Activated naive CD4-positive, alpha-beta T cell treated with anti-CD3 and anti-CD28 coated beads, Interleukin-2, amount 50 U/mL, for 24 hours (primary cell): ENCODE results near the gene CD2AP.

ENCODE experiments used
- H3K27ac Mint-ChIP-seq: one replicate; pipeline ENCODE4 v1.8.0; 2021; ENCODE audit warnings: mild to moderate bottlenecking, mixed read lengths
- H3K27me3 Mint-ChIP-seq: one replicate; pipeline ENCODE4 v1.8.0; 2021; ENCODE audit warnings: mixed read lengths
- H3K36me3 Mint-ChIP-seq: one replicate; pipeline ENCODE4 v1.8.0; 2021; ENCODE audit warnings: mixed read lengths
- H3K4me1 Mint-ChIP-seq: one replicate; pipeline ENCODE4 v1.8.0; 2021; ENCODE audit warnings: mixed read lengths
- H3K4me3 Mint-ChIP-seq: one replicate; pipeline ENCODE4 v1.8.0; 2021; ENCODE audit warnings: mild to moderate bottlenecking, mixed read lengths
- H3K9me3 Mint-ChIP-seq: one replicate; pipeline ENCODE4 v1.8.0; 2021; ENCODE audit warnings: mixed read lengths

The CD2AP gene

GRCh38 chr6:47452899-47453298, 24.7 kb upstream of the CD2AP start:
- no peaks in the 10 kb centered on the region for H3K9me3 Mint-ChIP-seq
- H3K4me3 Mint-ChIP-seq, result no peak overlapping the region
- no peaks in the 10 kb centered on the region for H3K27me3 Mint-ChIP-seq
- no peaks in the 10 kb centered on the region for H3K4me1 Mint-ChIP-seq
- H3K36me3 Mint-ChIP-seq, result no peaks in the 10 kb centered on the region
- H3K27ac Mint-ChIP-seq, result no peak overlapping the region

DNA sequence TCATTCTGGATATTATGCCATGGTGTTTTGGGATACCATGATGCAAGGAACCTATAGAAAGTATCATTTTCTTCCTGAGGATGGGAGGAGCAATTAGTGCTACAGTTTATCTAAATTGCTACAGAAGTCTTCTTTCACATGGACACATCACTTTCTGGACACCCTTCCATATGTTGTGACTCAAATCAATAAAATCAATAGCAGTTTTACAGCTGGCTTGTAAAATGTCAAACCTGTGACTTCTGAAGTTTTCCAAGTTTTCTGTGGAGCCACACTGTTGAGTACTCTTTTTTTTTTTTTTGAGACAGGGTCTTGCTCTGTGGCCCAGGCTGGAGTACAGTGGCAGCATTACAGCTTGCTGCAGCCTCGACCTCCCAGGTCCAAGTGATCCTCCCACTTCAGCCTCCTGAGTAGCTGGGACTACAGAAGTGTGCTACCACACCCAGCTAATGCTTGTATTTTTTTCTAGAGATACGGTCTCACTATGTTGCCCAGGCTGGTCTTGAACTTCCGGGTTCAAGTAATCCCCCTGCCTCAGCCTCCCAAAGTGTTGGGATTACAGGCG, 24.1 kb upstream of the CD2AP start:
- Mint-ChIP-seq H3K27ac (no peak overlapping the region), H3K4me1 (no peaks in the 10 kb centered on the region), H3K36me3 (no peaks in the 10 kb centered on the region), H3K9me3 (no peaks in the 10 kb centered on the region), H3K27me3 (no peaks in the 10 kb centered on the region), H3K4me3 (no peak overlapping the region)

- Mint-ChIP-seq H3K4me1 (no peaks in the 10 kb centered on the region), H3K27ac (no peak overlapping the region), H3K9me3 (no peaks in the 10 kb centered on the region), H3K4me3 (no peak overlapping the region), H3K27me3 (no peaks in the 10 kb centered on the region), H3K36me3 (no peaks in the 10 kb centered on the region)
Measured at GRCh38 chr6:47454713-47455396, 22.7 kb upstream of the CD2AP start.

GRCh38 chr6:47455533-47456209, 21.9 kb upstream of the CD2AP start:
- Mint-ChIP-seq H3K9me3 (no peaks in the 10 kb centered on the region), H3K36me3 (no peaks in the 10 kb centered on the region), H3K4me3 (no peak overlapping the region), H3K27me3 (no peaks in the 10 kb centered on the region), H3K4me1 (no peaks in the 10 kb centered on the region), H3K27ac (no peak overlapping the region)

- H3K27ac Mint-ChIP-seq, result no peak overlapping the region
- no peaks in the 10 kb centered on the region for H3K36me3 Mint-ChIP-seq
- no peaks in the 10 kb centered on the region for H3K9me3 Mint-ChIP-seq
- H3K27me3 Mint-ChIP-seq, result peaks cover 2% of the 10 kb centered on the region
- no peaks in the 10 kb centered on the region for H3K4me1 Mint-ChIP-seq
- H3K4me3 Mint-ChIP-seq, result no peak overlapping the region
Measured at GRCh38 chr6:47456536-47456975, 21.0 kb upstream of the CD2AP start.

DNA sequence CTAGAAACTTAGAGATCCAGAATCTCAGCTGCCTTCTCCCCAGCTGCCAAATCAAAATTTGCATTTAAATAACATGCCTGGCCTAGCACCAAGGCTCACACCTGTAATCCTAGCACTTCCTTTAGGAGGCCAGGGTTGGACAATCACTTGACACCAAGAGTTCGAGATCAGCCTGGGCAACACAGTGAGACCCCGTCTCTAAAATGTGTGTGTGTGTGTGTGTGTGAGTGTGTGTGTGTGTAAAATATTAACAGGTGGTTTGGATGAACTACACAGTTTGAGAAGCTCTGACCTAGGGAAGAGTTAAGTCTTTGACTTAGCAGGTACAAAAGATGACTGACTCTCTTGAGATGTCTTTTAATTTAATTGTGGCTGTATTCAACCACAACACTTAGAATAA, 20.2 kb upstream of the CD2AP start:
- Mint-ChIP-seq H3K36me3 (no peaks in the 10 kb centered on the region), H3K4me3 (no peak overlapping the region), H3K9me3 (no peaks in the 10 kb centered on the region), H3K27ac (no peak overlapping the region), H3K4me1 (no peaks in the 10 kb centered on the region), H3K27me3 (peaks cover 2% of the 10 kb centered on the region)

DNA sequence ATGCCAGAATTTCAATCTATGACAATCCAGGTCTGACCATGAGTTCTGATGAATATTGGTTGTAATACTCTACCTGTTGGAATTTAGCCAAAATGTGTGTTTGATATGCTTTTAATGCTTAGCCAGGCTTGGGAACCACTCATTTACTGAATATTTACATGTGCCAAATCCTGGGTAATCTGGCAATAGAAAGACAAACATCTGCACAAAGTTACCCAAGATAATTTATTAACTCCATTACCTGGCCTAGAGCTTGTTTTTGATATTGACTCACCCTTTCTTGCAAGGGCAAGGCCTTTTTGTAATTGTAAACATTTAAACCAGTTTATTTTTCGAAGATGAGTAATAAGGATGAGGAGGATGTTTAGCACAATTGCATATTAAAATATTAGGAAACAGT, 13.5 kb upstream of the CD2AP start:
- peaks cover 5% of the 10 kb centered on the region for H3K27me3 Mint-ChIP-seq
- no peak overlapping the region for H3K4me3 Mint-ChIP-seq
- H3K4me1 Mint-ChIP-seq, result no peaks in the 10 kb centered on the region
- no peaks in the 10 kb centered on the region for H3K9me3 Mint-ChIP-seq
- H3K36me3 Mint-ChIP-seq, result no peaks in the 10 kb centered on the region
- H3K27ac Mint-ChIP-seq, result no peak overlapping the region

DNA sequence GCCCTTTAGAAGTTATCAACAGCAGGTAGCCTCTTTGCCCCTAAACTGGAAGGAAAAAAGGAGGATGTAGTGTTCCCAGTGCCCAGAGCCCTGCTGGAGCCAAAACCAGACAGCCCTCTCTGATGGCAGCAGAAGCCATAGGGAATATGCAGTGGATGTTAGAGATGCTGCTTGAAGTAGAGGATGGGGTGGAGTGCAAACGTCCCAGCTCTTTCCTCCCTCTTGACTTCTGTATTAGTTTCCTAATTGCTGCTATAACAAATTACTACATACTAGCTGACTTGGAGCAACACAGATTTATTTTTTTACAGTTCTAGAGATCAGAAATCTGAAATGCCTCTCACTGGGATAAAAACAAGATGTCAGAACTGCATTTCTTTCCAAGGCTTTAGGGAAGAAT, 12.5 kb upstream of the CD2AP start:
- Mint-ChIP-seq H3K9me3 (no peaks in the 10 kb centered on the region), H3K4me1 (no peaks in the 10 kb centered on the region), H3K27me3 (peaks cover 5% of the 10 kb centered on the region), H3K27ac (no peak overlapping the region), H3K36me3 (no peaks in the 10 kb centered on the region), H3K4me3 (no peak overlapping the region)

DNA sequence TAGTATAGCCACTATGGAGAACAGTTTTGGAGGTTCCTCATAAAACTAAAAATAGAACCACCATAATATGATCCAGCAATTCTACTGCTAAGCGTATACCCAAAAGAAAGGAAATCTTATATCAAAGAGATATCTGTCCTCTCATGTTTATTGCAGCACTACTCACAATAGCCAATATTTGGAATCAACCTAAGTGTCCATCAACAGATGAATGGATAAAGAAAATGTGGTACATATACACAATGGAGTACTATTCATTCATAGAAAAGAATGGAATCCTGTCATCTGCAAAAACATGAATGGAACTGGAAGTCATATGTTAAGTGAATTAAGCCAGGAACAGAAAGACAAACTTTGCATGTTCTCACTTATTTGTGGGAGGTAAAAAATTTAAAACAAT, 5.7 kb upstream of the CD2AP start:
- H3K36me3 Mint-ChIP-seq, result no peaks in the 10 kb centered on the region
- no peaks in the 10 kb centered on the region for H3K27me3 Mint-ChIP-seq
- H3K9me3 Mint-ChIP-seq, result no peaks in the 10 kb centered on the region
- H3K4me1 Mint-ChIP-seq, result peaks cover 7% of the 10 kb centered on the region
- no peak overlapping the region for H3K4me3 Mint-ChIP-seq
- no peak overlapping the region for H3K27ac Mint-ChIP-seq

GRCh38 chr6:47473791-47474346, 3.7 kb upstream of the CD2AP start:
- Mint-ChIP-seq H3K4me3 (no peak overlapping the region), H3K27ac (no peak overlapping the region), H3K4me1 (peaks cover 19% of the 10 kb centered on the region), H3K9me3 (no peaks in the 10 kb centered on the region), H3K27me3 (no peaks in the 10 kb centered on the region), H3K36me3 (peaks cover 2% of the 10 kb centered on the region)

DNA sequence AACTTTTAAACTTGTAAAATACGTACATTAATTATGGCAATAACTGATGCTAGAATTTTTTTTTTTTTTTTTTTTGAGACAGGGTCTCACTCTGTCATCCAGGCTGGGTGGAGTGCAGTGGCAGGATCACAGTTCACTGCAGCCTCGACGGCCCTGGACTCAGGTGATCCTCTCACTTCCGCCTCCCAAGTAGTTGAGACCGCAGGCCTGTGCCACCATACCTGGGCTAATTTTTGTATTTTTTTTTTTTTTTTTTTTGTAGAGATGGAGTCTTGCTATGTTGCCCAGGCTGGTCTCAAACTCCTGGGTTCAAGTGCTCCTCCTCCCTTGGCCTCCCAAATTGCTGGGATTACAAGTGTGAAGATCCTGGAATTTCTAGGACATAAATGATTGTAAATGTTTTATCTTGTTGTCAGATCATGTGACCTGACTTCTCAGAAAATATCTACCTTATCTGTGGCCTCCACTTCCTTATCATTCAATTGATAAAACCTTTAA, 2.2 kb upstream of the CD2AP start:
- no peak overlapping the region for H3K27ac Mint-ChIP-seq
- peaks cover 2% of the 10 kb centered on the region for H3K36me3 Mint-ChIP-seq
- H3K9me3 Mint-ChIP-seq, result no peaks in the 10 kb centered on the region
- no peaks in the 10 kb centered on the region for H3K27me3 Mint-ChIP-seq
- H3K4me1 Mint-ChIP-seq, result peaks cover 34% of the 10 kb centered on the region
- no peak overlapping the region for H3K4me3 Mint-ChIP-seq

GRCh38 chr6:47476781-47477496, 650 bp upstream of the CD2AP start:
- no peaks in the 10 kb centered on the region for H3K9me3 Mint-ChIP-seq
- peaks cover 2% of the 10 kb centered on the region for H3K36me3 Mint-ChIP-seq
- no peaks in the 10 kb centered on the region for H3K27me3 Mint-ChIP-seq

DNA sequence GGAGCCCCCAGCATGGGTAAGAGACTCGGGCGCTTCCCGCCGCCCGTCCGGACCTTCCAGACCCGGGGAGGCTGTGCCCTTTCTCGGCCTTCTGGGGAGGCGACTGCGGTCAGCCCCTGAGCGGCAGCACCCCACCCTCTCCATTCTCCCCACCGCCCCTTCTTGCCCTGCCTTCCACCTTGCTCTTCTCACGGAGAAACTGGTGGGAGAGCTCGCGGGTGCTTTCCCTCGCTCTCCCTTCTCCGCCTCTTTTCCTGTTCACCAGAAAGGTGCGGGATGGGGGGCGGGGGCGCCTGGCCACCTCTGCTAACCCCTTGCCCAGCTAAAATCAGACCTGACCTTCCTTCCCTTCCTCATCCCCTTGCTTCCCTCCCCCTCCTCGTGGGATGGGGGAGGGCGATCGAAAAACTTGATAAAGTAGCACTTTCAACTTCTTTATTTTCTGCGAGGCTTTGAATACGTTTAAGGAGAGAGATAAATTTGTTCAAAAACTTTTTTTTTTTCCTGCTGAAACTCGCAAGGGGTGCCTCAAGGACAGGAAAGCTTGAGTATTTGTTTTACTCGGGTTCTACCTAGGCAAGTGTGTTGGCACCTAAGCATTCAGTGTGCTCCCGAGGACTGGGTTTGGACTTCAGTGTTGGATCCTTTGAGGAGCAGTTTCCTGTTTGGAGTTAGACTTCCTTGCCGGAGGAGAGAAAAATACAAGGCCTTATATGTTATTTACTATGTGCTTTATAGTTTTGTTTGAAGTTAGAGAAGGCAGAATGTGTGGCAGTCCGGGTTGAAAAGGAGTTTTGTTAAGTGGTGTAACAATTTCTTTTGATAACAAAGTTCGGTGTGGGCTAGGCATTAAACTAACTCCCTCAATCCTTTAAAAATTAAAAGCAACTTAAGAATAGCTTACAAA, 897 bp downstream of the CD2AP start:
- H3K27me3 Mint-ChIP-seq, result no peaks in the 10 kb centered on the region
- peak overlapping the region; percentile 99 for H3K27ac Mint-ChIP-seq
- H3K4me3 Mint-ChIP-seq, result peak overlapping the region; percentile 100
- H3K36me3 Mint-ChIP-seq, result peaks cover 2% of the 10 kb centered on the region
- no peaks in the 10 kb centered on the region for H3K9me3 Mint-ChIP-seq
- H3K4me1 Mint-ChIP-seq, result peaks cover 56% of the 10 kb centered on the region

More at GRCh38 chr6:47476781-47477496, 650 bp upstream of the CD2AP start:
- H3K4me1 Mint-ChIP-seq, result peaks cover 45% of the 10 kb centered on the region
- H3K27ac Mint-ChIP-seq, result peak overlapping the region; percentile 80
- H3K4me3 Mint-ChIP-seq, result peak overlapping the region; percentile 100

DNA sequence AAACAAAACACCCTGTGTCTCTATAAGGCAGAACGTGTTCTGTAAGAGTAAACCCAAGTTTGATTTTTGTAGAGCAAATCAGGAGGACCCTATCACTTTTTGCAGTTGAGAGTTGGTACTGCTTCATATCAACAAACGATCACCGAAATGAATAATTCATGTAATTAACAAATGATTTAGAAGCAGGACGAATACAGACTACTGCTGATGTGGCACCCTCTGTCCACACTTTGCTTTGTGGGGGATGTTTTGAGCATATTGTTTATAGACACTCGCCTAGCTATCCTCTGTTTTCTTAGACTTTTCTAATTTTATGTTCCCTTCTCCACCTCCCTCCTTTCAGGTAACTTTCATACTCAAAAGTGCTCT, 1.5 kb downstream of the CD2AP start:
- Mint-ChIP-seq H3K4me1 (peaks cover 62% of the 10 kb centered on the region), H3K4me3 (peak overlapping the region; percentile 100), H3K27ac (peak overlapping the region; percentile 99), H3K9me3 (no peaks in the 10 kb centered on the region), H3K27me3 (no peaks in the 10 kb centered on the region), H3K36me3 (peaks cover 2% of the 10 kb centered on the region)

- Mint-ChIP-seq H3K9me3 (no peaks in the 10 kb centered on the region), H3K27me3 (no peaks in the 10 kb centered on the region), H3K4me1 (peaks cover 70% of the 10 kb centered on the region), H3K27ac (no peak overlapping the region), H3K4me3 (peak overlapping the region; percentile 100), H3K36me3 (peaks cover 2% of the 10 kb centered on the region)
Measured at GRCh38 chr6:47479874-47480273, 2.3 kb downstream of the CD2AP start.
